A549 (cell line): ENCODE measurements around the gene BCL6.

Source experiments
- CTCF ChIP-seq: fragments of >200 bp; sonication (Bioruptor Twin); formaldehyde crosslinking; IDR thresholded peaks from 3 replicates; pipeline ENCODE4 v1.5.1; 2016
- ESRRA ChIP-seq: fragments of 150-350 bp; IDR thresholded peaks from 2 replicates; pipeline ENCODE4 v1.6.1; 2014; ENCODE audit warnings: mild to moderate bottlenecking, low read length, borderline replicate concordance
- MAFK ChIP-seq: fragments of 450-650 bp; IDR thresholded peaks from 2 replicates; pipeline ENCODE4 v1.6.1; 2014; ENCODE audit not compliant: partially characterized antibody
- MYC ChIP-seq: IDR thresholded peaks from 2 replicates; pipeline ENCODE4 v1.6.1; 2012; ENCODE audit warnings: mild to moderate bottlenecking, inconsistent platforms, low read length, improper control_type of control experiment, borderline replicate concordance
- RCOR1 ChIP-seq: fragments of 150-350 bp; IDR thresholded peaks from 2 replicates; pipeline ENCODE4 v1.6.1; 2014; ENCODE audit warnings: antibody characterized with exemption, low read length, low read depth
- TFCP2L1 ChIP-seq: fragments of 250-450 bp; sonication (Bioruptor Pico); IDR thresholded peaks from 2 replicates; pipeline ENCODE4 v1.5.0; 2021; ENCODE audit warnings: mild to moderate bottlenecking

- TF ChIP-seq CTCF (no peak), RCOR1 (no peak), MYC (no peak), ESRRA (no peak), TFCP2L1 (CRISPR knock-in tag) (no peak), MAFK (no peak)
Observed at GRCh38 chr3:187725653-187726370, 19.5 kb downstream of the BCL6 start.
